ENCODE results near the gene PLCB3.

PLCB3 gene

DNA sequence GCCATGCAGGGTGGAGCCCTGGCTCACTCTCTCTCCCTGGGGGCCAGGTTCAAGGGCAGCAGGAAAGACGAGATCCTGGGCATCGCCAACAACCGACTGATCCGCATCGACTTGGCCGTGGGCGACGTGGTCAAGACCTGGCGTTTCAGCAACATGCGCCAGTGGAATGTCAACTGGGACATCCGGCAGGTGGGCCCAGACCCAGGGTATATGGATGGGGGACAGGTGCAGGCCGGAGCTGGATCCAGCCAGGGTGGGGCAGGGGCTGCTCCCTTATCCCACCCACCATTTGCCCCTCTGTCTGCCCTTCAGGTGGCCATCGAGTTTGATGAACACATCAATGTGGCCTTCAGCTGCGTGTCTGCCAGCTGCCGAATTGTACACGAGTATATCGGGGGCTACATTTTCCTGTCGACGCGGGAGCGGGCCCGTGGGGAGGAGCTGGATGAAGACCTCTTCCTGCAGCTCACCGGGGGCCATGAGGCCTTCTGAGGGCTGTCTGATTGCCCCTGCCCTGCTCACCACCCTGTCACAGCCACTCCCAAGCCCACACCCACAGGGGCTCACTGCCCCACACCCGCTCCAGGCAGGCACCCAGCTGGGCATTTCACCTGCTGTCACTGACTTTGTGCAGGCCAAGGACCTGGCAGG is 28.2 kb upstream of the PLCB3 start:
- DNase-seq, result no peak

DNA sequence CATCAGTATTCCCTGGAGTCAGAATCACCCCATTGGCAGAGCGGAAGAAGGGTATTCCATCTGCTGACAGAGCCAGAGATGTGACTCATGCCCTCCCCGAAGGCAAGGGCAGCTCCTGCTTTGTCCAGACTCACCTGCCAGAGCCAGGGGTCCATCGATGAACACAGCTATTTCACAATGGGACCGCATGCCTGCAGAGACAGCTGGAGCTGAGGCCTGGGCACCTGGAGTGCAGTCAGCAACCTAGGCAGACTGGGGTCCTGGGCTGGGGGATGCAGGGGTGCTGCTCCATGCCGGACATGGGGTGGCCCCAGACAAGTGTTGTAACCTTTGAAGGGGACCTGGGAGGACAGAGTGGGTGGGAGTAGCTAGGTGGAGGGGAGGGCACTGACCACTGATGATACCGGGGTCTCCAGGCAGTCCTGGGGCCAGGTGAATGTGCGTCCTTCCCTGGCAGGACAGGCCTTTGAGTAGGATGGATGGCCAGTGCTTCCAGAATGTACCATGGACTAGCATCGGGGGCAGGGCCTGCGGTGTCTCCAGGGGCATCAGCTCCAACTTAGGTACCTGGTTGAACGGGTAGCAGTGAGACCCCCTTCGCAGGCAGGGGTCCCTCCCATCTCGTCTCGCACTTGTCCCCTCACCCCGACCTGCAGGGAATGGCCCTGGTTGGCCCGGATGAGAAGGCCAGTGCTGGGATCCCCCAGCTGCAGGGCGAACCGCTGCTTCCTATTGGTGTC is 27.0 kb upstream of the PLCB3 start:
- no peak for DNase-seq

DNA sequence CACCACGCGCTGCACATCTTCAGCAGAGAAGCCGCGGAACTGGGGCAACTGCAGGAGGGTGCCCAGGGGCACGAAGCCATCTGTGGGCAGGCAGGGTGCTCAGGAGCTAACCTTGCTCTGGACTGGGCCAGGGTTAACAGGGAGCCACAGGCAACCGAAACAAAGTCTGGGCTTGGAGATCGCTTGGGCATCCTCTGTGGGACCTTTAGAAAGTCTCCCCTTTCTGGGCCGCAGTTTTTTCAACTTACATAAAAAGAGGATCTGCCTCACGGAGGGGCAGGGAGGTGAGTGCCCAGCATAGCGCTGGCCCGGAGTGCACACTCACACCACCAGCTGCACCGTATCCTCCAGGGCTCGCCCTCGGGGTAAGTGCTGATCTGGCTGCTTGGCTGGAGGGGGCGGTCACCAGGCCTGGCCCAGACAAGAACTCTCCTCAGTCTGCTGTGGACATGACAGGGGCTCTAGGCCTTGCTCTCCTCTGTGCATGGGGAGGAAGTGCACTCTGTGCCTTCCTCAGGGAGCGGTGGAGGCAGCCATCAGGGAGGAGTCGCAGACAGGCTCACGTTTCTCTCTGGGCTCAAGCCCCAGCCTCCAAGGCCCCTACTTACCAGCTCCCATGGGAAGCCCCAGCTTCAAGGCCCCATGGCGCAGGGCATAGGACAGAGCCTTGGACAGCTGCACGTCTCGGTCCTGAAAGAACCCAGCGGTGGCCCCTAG is 26.3 kb upstream of the PLCB3 start:
- DNase-seq, result no peak

DNA sequence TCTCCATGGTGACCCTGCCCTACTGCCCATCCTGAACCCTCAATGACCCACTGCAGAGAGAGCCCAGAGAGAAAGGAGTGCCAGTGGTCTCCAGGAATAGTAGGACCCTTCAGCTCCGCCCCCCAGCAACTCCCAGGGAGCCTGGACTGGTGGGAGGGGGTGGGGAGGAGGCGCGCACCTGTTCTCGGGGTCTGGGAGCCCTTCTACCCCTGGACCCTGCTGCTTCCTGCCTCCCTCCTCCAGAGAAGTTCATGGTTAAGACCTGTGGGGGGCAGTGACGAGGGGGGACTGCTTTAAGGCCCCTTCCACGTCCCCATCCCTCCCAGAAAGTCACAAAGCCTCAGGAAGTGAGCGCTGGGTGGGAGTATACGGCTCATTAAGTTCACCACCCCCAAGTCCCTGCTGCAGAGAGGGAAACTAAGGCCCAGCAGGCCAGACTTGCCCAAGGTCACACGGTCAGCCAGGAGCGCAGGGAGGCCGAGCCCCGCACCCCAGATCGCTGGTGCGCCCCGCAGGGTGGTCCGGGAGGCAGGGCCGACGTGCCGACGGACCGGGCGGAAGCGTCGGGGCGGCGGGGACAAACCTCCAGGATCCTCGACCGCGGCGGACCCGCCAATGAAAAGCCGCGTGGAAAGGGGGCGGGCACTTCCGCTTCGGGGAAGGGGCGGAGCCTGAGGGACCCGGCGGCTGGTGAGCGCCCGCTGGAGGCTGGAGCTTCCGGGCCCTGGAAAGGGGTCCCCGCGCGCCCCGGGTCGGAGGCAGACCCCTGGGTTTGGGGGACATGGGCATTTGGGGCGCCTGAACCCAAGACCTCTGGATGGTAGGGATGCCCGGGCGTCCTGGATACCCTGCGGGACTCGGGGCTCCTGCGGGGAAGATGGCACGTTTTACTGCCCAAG is 25.5 kb upstream of the PLCB3 start, which contains the start of the genes NUDT22 and TRPT1:
NUDT22 (plus strand) TSS at position 667 of the 899 bp plus-strand sequence. CDS start 379 bp downstream, outside the sequence.
TRPT1 (minus strand) TSS at position 579 of the 899 bp plus-strand sequence; CDS start at position 253, 326 bp downstream.
- DNase-seq, result peak; percentile 90

DNA sequence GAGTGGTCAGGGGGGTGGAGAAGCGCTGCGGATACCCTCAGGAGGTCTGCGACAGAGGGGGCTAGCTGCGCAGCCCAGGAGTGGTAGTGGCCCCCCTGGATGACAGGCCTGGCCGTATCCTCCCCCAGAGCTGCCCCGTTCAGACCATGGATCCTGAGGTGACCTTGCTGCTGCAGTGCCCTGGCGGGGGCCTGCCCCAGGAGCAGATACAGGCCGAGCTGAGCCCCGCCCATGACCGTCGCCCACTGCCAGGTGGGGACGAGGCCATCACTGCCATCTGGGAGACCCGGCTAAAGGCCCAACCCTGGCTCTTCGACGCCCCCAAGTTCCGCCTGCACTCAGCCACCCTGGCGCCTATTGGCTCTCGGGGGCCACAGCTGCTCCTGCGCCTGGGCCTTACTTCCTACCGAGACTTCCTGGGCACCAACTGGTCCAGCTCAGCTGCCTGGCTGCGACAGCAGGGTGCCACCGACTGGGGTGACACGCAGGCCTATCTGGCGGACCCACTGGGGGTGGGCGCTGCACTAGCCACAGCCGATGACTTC is 24.8 kb upstream of the PLCB3 start:
- peak; percentile 48 for DNase-seq

DNA sequence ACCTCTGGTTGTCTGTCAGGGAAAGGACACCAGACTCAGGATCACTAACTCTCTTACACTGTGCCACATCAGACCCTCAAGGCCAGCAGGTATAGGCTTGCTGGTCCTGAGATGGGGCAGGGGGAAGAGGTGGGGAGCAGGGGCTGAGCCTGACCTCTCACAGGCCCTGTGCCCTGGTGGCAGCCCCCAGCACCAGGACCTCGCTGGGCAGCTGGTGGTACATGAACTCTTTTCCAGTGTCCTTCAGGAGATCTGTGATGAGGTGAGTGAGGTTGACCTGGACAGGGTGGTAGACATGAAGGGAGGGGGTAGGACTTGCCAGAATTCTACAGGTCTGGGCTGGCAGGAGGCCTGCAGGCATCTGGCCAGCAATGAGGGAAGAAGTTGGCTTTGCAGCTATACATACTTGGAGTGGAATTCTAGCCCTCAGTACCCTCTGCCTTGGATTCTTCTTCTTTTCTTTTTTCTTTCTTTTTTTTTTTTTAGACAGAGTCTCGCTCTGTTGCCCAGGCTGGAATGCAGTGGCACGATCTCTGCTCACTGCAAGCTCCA is 23.8 kb upstream of the PLCB3 start:
- DNase-seq, result no peak

DNA sequence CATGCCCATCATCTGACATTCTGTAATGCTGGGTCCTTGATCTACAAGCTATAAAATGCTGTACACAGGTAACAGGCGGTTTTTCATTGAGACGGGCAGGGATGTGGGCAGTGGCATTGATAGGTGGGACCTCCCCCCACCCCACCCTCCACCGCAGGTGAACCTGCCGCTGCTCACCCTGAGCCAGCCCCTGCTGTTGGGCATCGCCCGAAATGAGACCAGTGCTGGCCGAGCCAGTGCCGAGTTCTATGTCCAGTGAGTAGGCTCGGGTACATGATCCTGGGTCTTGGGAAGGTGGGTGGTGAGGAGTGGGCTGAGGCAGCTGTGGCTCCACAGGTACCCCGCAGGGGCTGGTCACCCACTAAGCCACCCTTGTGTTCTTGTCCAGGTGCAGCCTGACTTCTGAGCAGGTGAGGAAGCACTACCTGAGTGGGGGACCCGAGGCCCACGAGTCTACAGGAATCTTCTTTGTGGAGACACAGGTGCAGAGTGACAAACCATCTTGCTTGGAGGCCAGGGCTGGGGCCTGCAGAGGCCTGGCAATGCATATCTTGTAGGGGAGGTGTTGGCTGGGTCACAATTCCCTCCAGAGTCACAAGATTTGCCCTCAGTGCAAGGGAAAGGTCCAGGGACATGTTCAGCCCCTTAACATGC is 22.1 kb upstream of the PLCB3 start:
- DNase-seq, result no peak

DNA sequence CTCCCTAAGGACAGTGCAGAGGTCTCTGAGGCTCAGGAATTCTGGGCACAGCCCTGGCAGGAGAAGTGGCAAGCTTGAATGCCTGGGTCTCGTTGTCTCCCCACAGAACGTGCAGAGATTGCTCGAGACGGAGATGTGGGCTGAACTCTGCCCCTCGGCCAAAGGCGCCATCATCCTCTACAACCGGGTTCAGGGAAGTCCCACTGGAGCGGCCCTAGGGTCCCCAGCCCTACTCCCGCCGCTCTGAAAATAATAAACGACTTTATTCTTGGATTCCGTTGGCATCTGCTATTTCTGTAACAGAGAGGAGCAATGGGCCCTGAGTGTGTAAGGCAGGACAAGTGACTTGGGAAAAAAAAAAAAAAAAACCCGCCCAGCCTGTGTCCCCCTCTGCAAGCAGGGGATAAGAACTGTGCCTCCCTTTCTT is 21.6 kb upstream of the PLCB3 start:
- DNase-seq, result no peak

DNA sequence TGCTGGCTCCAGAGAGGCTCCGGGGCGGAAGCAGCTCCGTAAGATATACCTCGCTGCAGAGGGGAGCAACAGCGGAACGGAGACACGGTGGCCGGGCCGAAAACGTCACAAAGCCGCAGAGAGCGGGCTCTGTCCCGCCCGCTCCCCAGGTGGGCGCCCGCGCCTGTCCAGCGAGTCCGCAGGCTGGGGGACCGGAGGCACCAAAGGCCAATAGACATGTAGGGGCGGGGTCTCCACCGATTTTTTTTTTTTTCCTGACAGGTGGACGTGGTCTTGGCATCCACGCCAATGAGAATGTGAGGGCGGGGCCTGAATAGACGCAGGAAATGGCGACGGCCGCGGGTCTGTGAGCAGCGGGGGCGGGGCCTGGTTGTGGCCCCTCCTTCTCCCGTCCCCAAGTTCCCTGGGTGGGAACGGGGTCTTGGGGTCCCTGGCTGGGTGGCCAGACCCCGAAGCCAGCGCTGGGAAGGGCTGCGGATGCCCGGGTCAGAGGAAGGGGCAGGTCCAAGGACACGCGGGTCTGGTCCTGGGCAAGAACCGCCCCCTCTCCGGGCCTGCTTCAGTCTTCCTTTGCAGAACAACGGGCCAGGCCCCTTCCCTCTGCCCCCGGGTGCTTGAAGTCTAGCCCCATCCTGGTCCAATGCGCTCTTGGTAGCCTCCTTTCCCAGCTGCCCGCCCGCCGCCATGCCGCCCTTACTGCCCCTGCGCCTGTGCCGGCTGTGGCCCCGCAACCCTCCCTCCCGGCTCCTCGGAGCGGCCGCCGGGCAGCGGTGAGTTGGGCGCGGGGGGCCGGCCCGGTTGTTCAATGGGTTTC is 21.0 kb upstream of the PLCB3 start, which contains the start of gene DNAJC4:
DNAJC4 (plus strand) TSS at position 378 of the 814 bp plus-strand sequence; CDS start at position 685, 307 bp downstream.
- DNase-seq, result peak; percentile 83

DNA sequence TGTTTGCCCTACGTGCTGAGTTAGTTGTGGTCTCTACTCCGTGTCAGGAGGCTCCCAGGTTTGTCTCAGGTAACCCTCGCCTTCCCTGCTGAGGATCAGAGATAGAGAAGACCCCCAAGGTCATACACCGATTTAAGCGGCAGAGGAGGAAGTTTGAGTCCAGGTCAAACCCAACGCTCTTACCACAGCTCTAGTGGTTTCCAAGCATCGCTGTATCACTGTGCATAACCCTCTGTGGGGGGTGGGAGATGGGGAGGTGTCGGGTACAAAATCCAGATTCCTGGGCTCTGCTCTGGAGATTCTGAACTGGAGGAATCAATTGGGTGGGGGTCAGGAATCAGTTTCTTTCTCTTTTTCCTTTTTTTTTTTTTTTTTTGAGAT is 20.4 kb upstream of the PLCB3 start:
- no peak for DNase-seq

DNA sequence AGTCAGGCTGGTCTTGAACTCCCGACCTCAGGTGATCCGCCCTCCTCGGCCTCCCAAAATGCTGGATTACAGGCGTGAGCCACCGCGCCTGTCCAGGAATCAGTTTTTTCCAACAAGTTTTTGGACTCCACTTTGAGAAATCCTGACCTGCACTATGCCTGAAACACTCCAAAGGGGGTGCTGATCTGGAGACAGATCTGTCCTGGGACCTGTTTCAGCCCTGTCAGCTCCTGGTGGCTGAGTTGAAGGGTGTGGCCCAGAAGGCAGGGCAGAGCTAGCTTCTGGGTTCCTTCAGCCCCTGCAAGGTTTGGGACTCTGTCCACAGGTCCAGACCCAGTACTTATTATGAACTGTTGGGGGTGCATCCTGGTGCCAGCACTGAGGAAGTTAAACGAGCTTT is 19.8 kb upstream of the PLCB3 start:
- no peak for DNase-seq

DNA sequence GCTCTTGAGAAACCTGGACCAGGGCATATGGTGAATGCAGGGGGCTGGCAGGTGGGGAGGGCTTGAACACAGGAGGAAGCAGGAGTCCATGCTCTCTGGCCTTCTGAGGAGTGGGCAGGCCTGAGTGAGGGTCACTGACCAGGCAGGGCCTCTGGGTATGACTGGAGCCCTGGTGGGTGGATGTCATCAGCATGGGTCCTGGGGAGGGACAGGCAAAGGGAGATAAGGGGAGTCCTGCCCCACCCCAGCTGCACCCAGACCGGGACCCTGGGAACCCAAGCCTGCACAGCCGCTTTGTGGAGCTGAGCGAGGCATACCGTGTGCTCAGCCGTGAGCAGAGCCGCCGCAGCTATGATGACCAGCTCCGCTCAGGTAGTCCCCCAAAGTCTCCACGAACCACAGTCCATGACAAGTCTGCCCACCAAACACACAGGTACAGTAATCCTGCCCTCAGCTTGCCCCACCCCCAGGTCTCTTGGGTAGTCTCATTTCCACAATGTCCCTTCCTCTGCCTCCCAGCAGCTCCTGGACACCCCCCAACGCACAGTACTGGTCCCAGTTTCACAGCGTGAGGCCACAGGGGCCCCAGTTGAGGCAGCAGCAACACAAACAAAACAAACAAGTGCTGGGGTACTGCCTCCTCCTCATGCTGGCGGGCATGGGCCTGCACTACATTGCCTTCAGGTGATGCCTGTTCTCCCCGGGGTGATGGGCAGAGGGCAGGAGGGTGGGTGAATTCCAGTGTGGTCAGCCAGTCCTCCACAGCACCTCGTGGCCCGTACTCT is 19.0 kb upstream of the PLCB3 start:
- no peak for DNase-seq

DNA sequence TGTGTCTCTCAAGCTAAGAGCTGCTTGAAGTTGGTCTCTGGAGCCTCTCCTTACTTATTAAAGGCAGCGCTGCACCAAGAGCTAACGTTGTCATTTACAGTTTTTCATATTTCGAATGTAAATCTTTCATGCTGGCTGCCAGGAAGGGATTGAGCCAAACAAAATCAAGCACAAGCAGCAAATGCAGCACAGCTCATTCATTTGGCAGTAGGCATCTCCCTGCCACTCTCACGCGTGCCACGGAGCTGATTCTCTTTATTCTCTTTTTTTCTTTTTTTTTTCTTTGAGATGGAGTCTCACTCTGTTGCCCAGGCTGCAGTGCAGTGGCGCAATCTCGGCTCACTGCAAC is 18.4 kb upstream of the PLCB3 start:
- DNase-seq, result no peak

DNA sequence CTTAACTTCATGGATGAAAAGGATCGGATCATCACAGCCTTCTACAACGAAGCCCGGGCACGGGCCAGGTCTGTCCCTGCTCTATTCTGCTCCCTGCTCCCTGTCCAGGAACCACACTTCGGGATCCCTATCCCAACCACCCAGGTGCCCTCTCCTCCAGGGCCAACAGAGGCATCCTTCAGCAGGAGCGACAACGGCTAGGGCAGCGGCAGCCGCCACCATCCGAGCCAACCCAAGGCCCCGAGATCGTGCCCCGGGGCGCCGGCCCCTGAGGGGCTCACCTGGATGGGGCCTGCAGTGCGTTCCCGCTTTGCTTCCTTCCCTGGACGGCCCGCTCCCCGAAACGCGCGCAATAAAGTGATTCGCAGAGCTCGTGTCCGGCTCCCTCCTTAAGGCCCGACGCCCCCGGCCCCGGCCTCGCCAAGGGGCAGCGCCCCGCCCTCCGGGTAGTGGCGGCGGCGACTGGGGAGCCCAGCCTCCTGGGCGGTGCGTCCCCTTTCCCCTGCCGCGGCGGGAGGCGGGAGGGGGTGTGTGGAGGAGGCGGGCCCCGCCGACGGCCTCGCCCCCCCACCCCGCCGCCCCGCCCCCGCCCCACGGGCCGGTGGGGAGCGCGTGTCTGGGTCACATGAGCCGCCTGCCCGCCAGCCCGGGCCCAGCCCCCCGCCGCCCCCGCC is 17.3 kb upstream of the PLCB3 start, which contains the start of gene VEGFB:
VEGFB (plus strand) TSS at position 672 of the 674 bp plus-strand sequence. CDS start 250 bp downstream, outside the sequence.
- DNase-seq, result peak; percentile 68

DNA sequence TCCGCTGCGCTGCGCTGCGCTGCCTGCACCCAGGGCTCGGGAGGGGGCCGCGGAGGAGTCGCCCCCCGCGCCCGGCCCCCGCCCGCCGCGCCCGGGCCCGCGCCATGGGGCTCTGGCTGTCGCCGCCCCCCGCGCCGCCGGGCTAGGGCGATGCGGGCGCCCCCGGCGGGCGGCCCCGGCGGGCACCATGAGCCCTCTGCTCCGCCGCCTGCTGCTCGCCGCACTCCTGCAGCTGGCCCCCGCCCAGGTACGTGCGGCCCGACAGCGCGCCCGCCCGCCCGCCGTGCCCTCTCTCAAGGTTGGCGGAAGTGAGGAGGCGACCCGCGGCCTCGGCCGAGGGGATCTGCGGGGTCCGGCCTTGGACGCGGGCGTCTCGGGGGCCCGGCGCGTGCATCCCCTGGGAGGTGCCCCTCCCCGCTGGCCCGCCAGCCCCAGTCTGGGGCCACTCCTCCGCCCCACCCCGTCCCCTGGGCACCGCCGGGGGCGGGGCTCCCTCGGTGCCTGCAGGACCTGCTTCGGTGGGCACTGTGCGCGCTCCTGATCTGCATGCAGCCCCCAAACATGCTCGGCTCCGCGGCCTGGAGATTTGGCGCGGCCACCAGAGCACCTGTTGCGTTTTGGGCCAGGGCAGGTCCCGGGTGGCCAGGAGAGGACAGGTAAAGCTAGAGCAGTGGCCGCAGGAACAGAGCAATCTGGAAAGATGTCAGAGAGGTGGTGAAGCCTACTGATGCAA is 16.5 kb upstream of the PLCB3 start:
- DNase-seq, result peak; percentile 44

DNA sequence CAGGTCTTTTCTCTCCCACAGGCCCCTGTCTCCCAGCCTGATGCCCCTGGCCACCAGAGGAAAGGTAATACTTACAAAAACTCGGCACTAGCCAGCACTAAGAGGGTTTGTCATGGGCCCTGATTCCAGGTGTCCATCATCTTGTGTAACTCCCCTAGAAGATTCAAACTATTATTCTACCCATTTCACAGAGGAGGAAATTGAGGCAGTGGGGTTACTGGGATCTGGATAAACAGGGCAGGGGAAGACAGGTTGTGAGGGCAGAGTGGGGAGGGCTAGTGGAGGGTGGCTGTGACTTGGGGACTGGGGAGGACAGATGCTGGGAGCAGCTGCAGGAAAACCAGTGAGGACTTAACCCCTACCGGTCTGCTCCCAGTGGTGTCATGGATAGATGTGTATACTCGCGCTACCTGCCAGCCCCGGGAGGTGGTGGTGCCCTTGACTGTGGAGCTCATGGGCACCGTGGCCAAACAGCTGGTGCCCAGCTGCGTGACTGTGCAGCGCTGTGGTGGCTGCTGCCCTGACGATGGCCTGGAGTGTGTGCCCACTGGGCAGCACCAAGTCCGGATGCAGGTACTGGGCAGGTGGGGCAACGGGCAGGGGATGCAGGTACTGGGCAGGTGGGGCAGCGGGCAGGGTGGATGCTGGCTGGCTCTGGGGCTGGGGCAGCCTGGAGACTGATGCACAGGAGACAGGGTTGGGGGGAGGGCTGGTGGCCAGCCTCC is 15.7 kb upstream of the PLCB3 start:
- no peak for DNase-seq

DNA sequence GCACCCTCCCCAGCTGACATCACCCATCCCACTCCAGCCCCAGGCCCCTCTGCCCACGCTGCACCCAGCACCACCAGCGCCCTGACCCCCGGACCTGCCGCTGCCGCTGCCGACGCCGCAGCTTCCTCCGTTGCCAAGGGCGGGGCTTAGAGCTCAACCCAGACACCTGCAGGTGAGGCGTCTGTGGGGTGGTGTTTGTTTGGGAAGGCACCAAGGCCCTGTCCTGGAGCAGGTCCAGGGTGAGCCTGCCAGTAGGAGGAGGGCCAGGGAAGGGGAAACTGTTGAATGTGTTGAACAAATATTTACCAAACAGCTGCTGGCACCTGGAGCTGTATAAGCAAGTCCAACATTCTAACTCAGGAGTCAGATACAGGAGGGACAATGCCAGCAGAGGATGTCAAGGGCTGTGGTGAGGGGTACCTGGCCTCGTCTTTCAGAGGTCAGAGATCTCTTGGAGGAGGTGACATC is 13.8 kb upstream of the PLCB3 start:
- DNase-seq, result no peak

Measured in activated effector memory CD4-positive, alpha-beta T cell treated with Interleukin-2 at 50 U/mL for 16 hours (primary cell).